HepG2 (cell line): ENCODE measurements around the gene IL6R. TPM values are rescaled to one million over a fixed set of nuclear protein-coding genes. Genes with fewer than 3 reads are reported as not detected.

Experiments
- ATF7-NPFF ChIP-seq: sonication (generic); formaldehyde crosslinking; IDR thresholded peaks from 2 replicates; pipeline ENCODE4 v1.8.1; 2023; ENCODE audit warnings: mild to moderate bottlenecking, low read depth, missing genetic modification reagents, moderate library complexity
- CCAR2 ChIP-seq: fragments of 200-400 bp; formaldehyde crosslinking; optimal IDR thresholded peaks from 2 replicates; pipeline ENCODE3; 2018; ENCODE audit warnings: low read depth, mild to moderate bottlenecking, low read length, moderate library complexity
- CHD2 ChIP-seq: IDR thresholded peaks from 2 replicates; pipeline ENCODE4 v1.6.1; 2011; ENCODE audit warnings: low read depth, low read length, improper control_type of control experiment
- HMG20A ChIP-seq: IDR thresholded peaks from 2 replicates; pipeline ENCODE4 v1.6.1; 2016; ENCODE audit warnings: borderline replicate concordance
- KLF6 ChIP-seq: IDR thresholded peaks from 2 replicates; pipeline ENCODE4 v1.8.0; 2016; ENCODE audit warnings: missing biosample characterization, missing genetic modification reagents
- MAFF ChIP-seq: IDR thresholded peaks from 2 replicates; pipeline ENCODE4 v1.6.1; 2011; ENCODE audit warnings: low read depth, low read length, improper control_type of control experiment
- MEIS2 ChIP-seq: sonication (generic); formaldehyde crosslinking; IDR thresholded peaks from 2 replicates; pipeline ENCODE4 v1.9.0; 2021; ENCODE audit warnings: mild to moderate bottlenecking, missing genetic modification reagents
- MTA3 ChIP-seq: sonication (generic); formaldehyde crosslinking; IDR thresholded peaks from 2 replicates; pipeline ENCODE4 v1.4.0; 2020; ENCODE audit warnings: missing genetic modification reagents
- NRL ChIP-seq: sonication (generic); formaldehyde crosslinking; IDR thresholded peaks from 2 replicates; pipeline ENCODE4 v1.5.0; 2020; ENCODE audit warnings: missing genetic modification reagents, mild to moderate bottlenecking, moderate library complexity, borderline replicate concordance
- TOPORS ChIP-seq: sonication (generic); formaldehyde crosslinking; IDR thresholded peaks from 2 replicates; pipeline ENCODE4 v1.8.0; 2023; ENCODE audit warnings: mild to moderate bottlenecking, missing genetic modification reagents
- XRCC5 ChIP-seq: fragments of 200-400 bp; formaldehyde crosslinking; optimal IDR thresholded peaks from 2 replicates; pipeline ENCODE3; 2017; ENCODE audit warnings: mild to moderate bottlenecking, low read length
- ZNF556 ChIP-seq: sonication (generic); formaldehyde crosslinking; IDR thresholded peaks from 2 replicates; pipeline ENCODE4 v1.4.0; 2020; ENCODE audit warnings: mild to moderate bottlenecking, missing genetic modification reagents, borderline replicate concordance
- polyA plus RNA-seq, 8 experiments: library from polyadenylated mRNA; depleted of rRNA in 3 of 8; stranded (reverse) in 7 of 8; unstranded in 1 of 8; fragments of >200 nt; fragmentation: Illumina TruSeq in 4 of 8; extraction: Trizol in 4 of 8; gene quantifications; 2 replicates each; pipeline versions ENCODE4 v1.2.1 to v1.2.3, GENCODE V29; 2011 to 2016; ENCODE audit warnings: low read depth in 4 of 8, missing spikeins in 1 of 8, mixed read lengths in 1 of 8; ENCODE audit not compliant: insufficient read depth in 1 of 8
- total RNA-seq, 5 experiments: library from RNA; depleted of rRNA; stranded (reverse); fragments of >200 nt; fragmentation: Illumina TruSeq; extraction: Trizol; gene quantifications; 2 replicates each; pipeline ENCODE4 v1.2.3, GENCODE V29; 2016; ENCODE audit warnings: low read depth in 1 of 5
- TF ChIP-seq, protein P1 (sequence below): sonication (generic); formaldehyde crosslinking; IDR thresholded peaks from 2 replicates; pipeline ENCODE4 v1.5.0; 2020; ENCODE audit warnings: missing genetic modification reagents
- TF ChIP-seq, protein P2 (sequence below): sonication (generic); formaldehyde crosslinking; IDR thresholded peaks from 2 replicates; pipeline ENCODE4 v1.4.0; 2020; ENCODE audit warnings: missing genetic modification reagents
- TF ChIP-seq, protein P3 (sequence below): sonication (generic); formaldehyde crosslinking; IDR thresholded peaks from 2 replicates; pipeline ENCODE4 v1.5.0; 2020; ENCODE audit warnings: missing genetic modification reagents
- TF ChIP-seq, protein P4 (sequence below): IDR thresholded peaks from 2 replicates; pipeline ENCODE4 v1.6.1; 2016; ENCODE audit warnings: low read depth, missing genetic modification reagents, missing compliant biosample characterization
- TF ChIP-seq, protein P5 (sequence below): IDR thresholded peaks from 2 replicates; pipeline ENCODE4 v1.6.1; 2012; ENCODE audit warnings: low read depth, low read length, improper control_type of control experiment

The IL6R gene
- total and polyA plus RNA-seq, 2 of the 13 experiments (the other 11 are each of a cell fraction or from before 2014, with no cell fraction given): 5.0 to 24.5 TPM

DNA sequence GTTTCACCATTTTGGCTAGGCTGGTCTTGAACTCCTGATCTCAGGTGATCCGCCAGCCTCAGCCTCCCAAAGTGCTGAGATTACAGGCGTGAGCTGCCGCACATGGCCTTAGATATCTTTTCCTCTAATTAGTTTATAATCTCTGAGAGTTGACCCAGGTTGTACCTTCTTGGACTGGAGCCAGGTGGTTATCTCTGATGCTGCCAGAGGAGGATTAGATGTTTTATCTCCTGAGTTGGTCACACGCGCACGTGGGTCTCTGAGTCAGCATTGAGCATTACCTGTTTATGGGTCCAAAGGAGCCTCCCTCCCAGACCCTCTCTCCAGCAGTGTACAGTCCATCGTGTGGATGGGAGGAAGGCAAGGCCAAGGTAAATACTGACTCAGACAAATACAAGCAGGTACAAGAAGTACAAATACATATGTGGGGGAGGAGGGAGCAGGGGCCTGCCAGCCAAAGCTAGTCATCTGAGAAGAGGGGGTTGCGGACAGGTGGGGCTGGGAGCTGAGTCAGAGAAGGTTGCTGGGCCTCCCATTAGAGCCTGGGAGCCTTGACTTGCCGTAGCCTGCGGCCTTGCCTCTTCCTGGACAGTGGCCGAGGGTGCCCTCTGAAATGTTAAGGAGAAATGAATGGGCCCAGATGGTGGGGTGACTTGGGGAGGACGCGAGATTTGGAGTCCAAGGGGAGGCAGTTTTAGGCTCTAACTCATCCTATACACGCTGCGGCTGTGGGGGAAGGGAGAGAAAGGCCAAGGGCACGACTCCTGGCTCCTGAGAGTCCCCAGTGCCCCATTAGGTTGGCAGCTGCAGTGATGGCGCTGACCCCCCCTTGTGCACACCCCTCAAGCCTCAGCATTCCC is 13.1 kb downstream of the IL6R start (continued):
- TF ChIP-seq NRL: no peak
- TF ChIP-seq HMG20A (CRISPR knock-in tag): peak; percentile 93
- no peak for TF ChIP-seq MTA3
- TF ChIP-seq TOPORS (CRISPR knock-in tag): 0 out of 2 replicates have a peak, but pooled peaks have one; percentile 20
- TF ChIP-seq ZNF556: peak; percentile 89; the same call in 1 of the 2 replicates
- TF ChIP-seq, protein P1, sequence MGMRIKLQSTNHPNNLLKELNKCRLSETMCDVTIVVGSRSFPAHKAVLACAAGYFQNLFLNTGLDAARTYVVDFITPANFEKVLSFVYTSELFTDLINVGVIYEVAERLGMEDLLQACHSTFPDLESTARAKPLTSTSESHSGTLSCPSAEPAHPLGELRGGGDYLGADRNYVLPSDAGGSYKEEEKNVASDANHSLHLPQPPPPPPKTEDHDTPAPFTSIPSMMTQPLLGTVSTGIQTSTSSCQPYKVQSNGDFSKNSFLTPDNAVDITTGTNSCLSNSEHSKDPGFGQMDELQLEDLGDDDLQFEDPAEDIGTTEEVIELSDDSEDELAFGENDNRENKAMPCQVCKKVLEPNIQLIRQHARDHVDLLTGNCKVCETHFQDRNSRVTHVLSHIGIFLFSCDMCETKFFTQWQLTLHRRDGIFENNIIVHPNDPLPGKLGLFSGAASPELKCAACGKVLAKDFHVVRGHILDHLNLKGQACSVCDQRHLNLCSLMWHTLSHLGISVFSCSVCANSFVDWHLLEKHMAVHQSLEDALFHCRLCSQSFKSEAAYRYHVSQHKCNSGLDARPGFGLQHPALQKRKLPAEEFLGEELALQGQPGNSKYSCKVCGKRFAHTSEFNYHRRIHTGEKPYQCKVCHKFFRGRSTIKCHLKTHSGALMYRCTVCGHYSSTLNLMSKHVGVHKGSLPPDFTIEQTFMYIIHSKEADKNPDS (CRISPR knock-in tag): peak; percentile 91; the same call in 1 of the 2 replicates
- peak; percentile 60; the same call in 1 of the 2 replicates for TF ChIP-seq ATF7-NPFF (CRISPR knock-in tag)
- TF ChIP-seq, protein P2, sequence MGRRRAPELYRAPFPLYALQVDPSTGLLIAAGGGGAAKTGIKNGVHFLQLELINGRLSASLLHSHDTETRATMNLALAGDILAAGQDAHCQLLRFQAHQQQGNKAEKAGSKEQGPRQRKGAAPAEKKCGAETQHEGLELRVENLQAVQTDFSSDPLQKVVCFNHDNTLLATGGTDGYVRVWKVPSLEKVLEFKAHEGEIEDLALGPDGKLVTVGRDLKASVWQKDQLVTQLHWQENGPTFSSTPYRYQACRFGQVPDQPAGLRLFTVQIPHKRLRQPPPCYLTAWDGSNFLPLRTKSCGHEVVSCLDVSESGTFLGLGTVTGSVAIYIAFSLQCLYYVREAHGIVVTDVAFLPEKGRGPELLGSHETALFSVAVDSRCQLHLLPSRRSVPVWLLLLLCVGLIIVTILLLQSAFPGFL: no peak
- TF ChIP-seq, protein P3, sequence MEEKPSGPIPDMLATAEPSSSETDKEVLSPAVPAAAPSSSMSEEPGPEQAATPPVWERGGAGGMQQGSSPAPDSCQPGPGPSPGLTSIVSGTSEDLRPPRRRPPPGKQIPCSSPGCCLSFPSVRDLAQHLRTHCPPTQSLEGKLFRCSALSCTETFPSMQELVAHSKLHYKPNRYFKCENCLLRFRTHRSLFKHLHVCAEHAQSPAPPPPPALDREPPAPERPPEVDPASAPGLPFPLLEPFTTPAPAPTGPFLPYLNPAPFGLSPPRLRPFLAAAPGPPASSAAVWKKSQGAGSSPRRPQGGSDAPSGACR: peak; percentile 91; the same call in 1 of the 2 replicates
- TF ChIP-seq CCAR2: no peak
- peak; percentile 68 for TF ChIP-seq XRCC5
- TF ChIP-seq, protein P4, sequence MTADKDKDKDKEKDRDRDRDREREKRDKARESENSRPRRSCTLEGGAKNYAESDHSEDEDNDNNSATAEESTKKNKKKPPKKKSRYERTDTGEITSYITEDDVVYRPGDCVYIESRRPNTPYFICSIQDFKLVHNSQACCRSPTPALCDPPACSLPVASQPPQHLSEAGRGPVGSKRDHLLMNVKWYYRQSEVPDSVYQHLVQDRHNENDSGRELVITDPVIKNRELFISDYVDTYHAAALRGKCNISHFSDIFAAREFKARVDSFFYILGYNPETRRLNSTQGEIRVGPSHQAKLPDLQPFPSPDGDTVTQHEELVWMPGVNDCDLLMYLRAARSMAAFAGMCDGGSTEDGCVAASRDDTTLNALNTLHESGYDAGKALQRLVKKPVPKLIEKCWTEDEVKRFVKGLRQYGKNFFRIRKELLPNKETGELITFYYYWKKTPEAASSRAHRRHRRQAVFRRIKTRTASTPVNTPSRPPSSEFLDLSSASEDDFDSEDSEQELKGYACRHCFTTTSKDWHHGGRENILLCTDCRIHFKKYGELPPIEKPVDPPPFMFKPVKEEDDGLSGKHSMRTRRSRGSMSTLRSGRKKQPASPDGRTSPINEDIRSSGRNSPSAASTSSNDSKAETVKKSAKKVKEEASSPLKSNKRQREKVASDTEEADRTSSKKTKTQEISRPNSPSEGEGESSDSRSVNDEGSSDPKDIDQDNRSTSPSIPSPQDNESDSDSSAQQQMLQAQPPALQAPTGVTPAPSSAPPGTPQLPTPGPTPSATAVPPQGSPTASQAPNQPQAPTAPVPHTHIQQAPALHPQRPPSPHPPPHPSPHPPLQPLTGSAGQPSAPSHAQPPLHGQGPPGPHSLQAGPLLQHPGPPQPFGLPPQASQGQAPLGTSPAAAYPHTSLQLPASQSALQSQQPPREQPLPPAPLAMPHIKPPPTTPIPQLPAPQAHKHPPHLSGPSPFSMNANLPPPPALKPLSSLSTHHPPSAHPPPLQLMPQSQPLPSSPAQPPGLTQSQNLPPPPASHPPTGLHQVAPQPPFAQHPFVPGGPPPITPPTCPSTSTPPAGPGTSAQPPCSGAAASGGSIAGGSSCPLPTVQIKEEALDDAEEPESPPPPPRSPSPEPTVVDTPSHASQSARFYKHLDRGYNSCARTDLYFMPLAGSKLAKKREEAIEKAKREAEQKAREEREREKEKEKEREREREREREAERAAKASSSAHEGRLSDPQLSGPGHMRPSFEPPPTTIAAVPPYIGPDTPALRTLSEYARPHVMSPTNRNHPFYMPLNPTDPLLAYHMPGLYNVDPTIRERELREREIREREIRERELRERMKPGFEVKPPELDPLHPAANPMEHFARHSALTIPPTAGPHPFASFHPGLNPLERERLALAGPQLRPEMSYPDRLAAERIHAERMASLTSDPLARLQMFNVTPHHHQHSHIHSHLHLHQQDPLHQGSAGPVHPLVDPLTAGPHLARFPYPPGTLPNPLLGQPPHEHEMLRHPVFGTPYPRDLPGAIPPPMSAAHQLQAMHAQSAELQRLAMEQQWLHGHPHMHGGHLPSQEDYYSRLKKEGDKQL: peak; percentile 92
- TF ChIP-seq, protein P5, sequence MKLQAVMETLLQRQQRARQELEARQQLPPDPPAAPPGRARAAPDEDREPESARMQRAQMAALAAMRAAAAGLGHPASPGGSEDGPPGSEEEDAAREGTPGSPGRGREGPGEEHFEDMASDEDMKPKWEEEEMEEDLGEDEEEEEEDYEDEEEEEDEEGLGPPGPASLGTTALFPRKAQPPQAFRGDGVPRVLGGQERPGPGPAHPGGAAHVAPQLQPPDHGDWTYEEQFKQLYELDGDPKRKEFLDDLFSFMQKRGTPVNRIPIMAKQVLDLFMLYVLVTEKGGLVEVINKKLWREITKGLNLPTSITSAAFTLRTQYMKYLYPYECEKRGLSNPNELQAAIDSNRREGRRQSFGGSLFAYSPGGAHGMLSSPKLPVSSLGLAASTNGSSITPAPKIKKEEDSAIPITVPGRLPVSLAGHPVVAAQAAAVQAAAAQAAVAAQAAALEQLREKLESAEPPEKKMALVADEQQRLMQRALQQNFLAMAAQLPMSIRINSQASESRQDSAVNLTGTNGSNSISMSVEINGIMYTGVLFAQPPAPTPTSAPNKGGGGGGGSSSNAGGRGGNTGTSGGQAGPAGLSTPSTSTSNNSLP: peak; percentile 75
- peak; percentile 85; the same call in 1 of the 2 replicates for TF ChIP-seq KLF6 (CRISPR knock-in tag)
- no peak for TF ChIP-seq CHD2
- TF ChIP-seq MAFF: peak; percentile 81
- TF ChIP-seq MEIS2: no peak
